ENCODE results near the gene LRPAP1. TPM values are rescaled to one million over a fixed set of nuclear protein-coding genes. Genes with fewer than 3 reads are reported as not detected.

LRPAP1 gene
- polyA plus RNA-seq, 1 donor from 2014 or later = 91.1 TPM

DNA sequence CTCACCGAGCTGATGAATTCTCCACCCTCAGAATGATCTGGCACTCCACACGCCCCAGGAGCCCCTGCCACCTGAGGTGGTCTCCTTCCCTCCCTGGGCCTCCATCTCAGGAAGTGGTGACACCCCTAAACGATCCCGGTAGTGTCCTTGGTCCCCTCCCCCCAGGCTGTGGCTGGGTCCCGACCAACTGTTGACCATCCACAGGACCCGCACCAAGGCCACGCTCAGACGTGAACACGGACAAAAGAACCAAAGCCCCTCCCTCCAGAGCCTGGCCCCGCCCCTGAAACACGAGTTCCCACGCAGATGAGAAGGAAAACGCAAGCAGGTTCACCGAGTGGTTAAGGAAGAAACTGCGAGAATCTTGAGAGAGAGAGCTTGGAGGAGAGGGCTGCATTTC, 16.6 kb downstream of the LRPAP1 start:
- Histone ChIP-seq H3K4me3 (ENCODE audit: low read length) (no peak overlapping the region), H3K9me3 (ENCODE audit: low read length) (no peaks in the 10 kb centered on the region), H3K9ac (ENCODE audit: low read length) (no peak overlapping the region), H2AFZ (ENCODE audit: low read depth, low read length) (no peak overlapping the region), H3K4me2 (ENCODE audit: low read length) (no peak overlapping the region), H3K36me3 (ENCODE audit: insufficient read depth, low read length) (no peaks in the 10 kb centered on the region), H3K27ac (ENCODE audit: low read length) (no peak overlapping the region), H3K27me3 (ENCODE audit: insufficient read depth, low read depth, low read length) (no peaks in the 10 kb centered on the region), H3K79me2 (replicated peaks; ENCODE audit: insufficient read depth, low read length) (no peaks in the 10 kb centered on the region), H3K9me2 (ENCODE audit: insufficient read depth, low read length) (no peaks in the 10 kb centered on the region), H4K20me1 (ENCODE audit: insufficient read depth) (no peaks in the 10 kb centered on the region), H3F3A (ENCODE audit: insufficient read depth, low read length, poor library complexity, severe bottlenecking) (no peaks in the 10 kb centered on the region)
- TF ChIP-seq RAD21 (conservative IDR thresholded peaks at IDR 0.05) (no peak), REST (IDR thresholded peaks at IDR 0.05; ENCODE audit: borderline replicate concordance) (no peak), SMC3 (conservative IDR thresholded peaks at IDR 0.05; ENCODE audit: poor library complexity) (no peak), EZH2 (IDR thresholded peaks at IDR 0.05; ENCODE audit: borderline replicate concordance, insufficient read depth, low read length, poor library complexity, severe bottlenecking) (no peak), TAF1 (IDR thresholded peaks at IDR 0.05; ENCODE audit: low read depth) (no peak), MXI1 (conservative IDR thresholded peaks at IDR 0.05; ENCODE audit: poor library complexity, severe bottlenecking) (no peak)

GRCh38 chr4:3514806-3515501, 17.3 kb downstream of the LRPAP1 start:
- Histone ChIP-seq H2AFZ (ENCODE audit: low read depth, low read length) (no peak overlapping the region), H3K4me2 (ENCODE audit: low read length) (no peak overlapping the region), H3F3A (ENCODE audit: insufficient read depth, low read length, poor library complexity, severe bottlenecking) (no peaks in the 10 kb centered on the region), H3K9me2 (ENCODE audit: insufficient read depth, low read length) (no peaks in the 10 kb centered on the region), H3K27me3 (ENCODE audit: insufficient read depth, low read depth, low read length) (no peaks in the 10 kb centered on the region), H3K79me2 (replicated peaks; ENCODE audit: insufficient read depth, low read length) (no peaks in the 10 kb centered on the region), H3K9me3 (ENCODE audit: low read length) (no peaks in the 10 kb centered on the region), H3K4me3 (ENCODE audit: low read length) (no peak overlapping the region), H3K27ac (ENCODE audit: low read length) (no peak overlapping the region), H3K9ac (ENCODE audit: low read length) (no peak overlapping the region), H4K20me1 (ENCODE audit: insufficient read depth) (no peaks in the 10 kb centered on the region), H3K36me3 (ENCODE audit: insufficient read depth, low read length) (no peaks in the 10 kb centered on the region)
- TF ChIP-seq, protein P1, sequence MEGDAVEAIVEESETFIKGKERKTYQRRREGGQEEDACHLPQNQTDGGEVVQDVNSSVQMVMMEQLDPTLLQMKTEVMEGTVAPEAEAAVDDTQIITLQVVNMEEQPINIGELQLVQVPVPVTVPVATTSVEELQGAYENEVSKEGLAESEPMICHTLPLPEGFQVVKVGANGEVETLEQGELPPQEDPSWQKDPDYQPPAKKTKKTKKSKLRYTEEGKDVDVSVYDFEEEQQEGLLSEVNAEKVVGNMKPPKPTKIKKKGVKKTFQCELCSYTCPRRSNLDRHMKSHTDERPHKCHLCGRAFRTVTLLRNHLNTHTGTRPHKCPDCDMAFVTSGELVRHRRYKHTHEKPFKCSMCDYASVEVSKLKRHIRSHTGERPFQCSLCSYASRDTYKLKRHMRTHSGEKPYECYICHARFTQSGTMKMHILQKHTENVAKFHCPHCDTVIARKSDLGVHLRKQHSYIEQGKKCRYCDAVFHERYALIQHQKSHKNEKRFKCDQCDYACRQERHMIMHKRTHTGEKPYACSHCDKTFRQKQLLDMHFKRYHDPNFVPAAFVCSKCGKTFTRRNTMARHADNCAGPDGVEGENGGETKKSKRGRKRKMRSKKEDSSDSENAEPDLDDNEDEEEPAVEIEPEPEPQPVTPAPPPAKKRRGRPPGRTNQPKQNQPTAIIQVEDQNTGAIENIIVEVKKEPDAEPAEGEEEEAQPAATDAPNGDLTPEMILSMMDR (IDR thresholded peaks at IDR 0.05; ENCODE audit: poor library complexity, severe bottlenecking) = peak; percentile 57
- peak; percentile 65 for TF ChIP-seq SMC3 (conservative IDR thresholded peaks at IDR 0.05; ENCODE audit: poor library complexity)
- TF ChIP-seq EZH2 (IDR thresholded peaks at IDR 0.05; ENCODE audit: borderline replicate concordance, insufficient read depth, low read length, poor library complexity, severe bottlenecking) = no peak
- no peak for TF ChIP-seq MXI1 (conservative IDR thresholded peaks at IDR 0.05; ENCODE audit: poor library complexity, severe bottlenecking)
- TF ChIP-seq EP300 (conservative IDR thresholded peaks at IDR 0.05; ENCODE audit: poor library complexity, severe bottlenecking) = no peak
- peak; percentile 57 for TF ChIP-seq RAD21 (conservative IDR thresholded peaks at IDR 0.05)
